Suprapubic skin (tissue), 3 donors: ENCODE measurements around the gene HGF.

ENCODE experiments used
- CTCF ChIP-seq, 2 donors: fragments of 200-600 bp in 1 of 2; fragments of 450-650 bp in 1 of 2; sonication (generic) in 1 of 2; IDR thresholded peaks; one replicate each; pipeline ENCODE4 v1.5.1; 2016 to 2019; ENCODE audit warnings: antibody characterized with exemption in 2 of 2, mild to moderate bottlenecking in 1 of 2, moderate library complexity in 1 of 2
- EP300 ChIP-seq: sonication (generic); formaldehyde crosslinking; IDR thresholded peaks from one replicate; pipeline ENCODE4 v1.6.1; 2017; ENCODE audit warnings: antibody characterized with exemption

GRCh38 chr7:81704595-81704994 is 65.3 kb downstream of the HGF start:
- TF ChIP-seq EP300 (no peak), CTCF (IDR thresholded peaks at IDR 0.05) (no peak)
